Activated T-cell treated with anti-CD3 and anti-CD28 coated beads, Interleukin-2, amount 50 U/mL, for 4 hours (primary cell): ENCODE results near the gene EGFR. TPM values are rescaled to one million over a fixed set of nuclear protein-coding genes. Genes with fewer than 3 reads are reported as not detected.

ENCODE experiments used
- ATAC-seq, 2 donors: fragments of 200-7000 bp; cut with Tn5 transposase; one replicate each; pipeline ENCODE4 v1.10.0; 2021
- DNase-seq: peaks from one replicate; pipeline ENCODE4 v3.0.0-alpha.2; 2020
- H3K27me3 Mint-ChIP-seq: one replicate; pipeline ENCODE4 v1.8.0; 2021; ENCODE audit warnings: low read depth, mixed read lengths
- H3K36me3 Mint-ChIP-seq: one replicate; pipeline ENCODE4 v1.8.0; 2022; ENCODE audit warnings: mixed read lengths; ENCODE audit not compliant: insufficient read depth
- H3K4me1 Mint-ChIP-seq: one replicate; pipeline ENCODE4 v1.8.0; 2021; ENCODE audit warnings: low read depth, mixed read lengths
- H3K4me3 Mint-ChIP-seq: one replicate; pipeline ENCODE4 v1.8.0; 2021; ENCODE audit warnings: mild to moderate bottlenecking, moderate library complexity, mixed read lengths
- H3K9me3 Mint-ChIP-seq: one replicate; pipeline ENCODE4 v1.8.0; 2021; ENCODE audit warnings: mixed read lengths
- total RNA-seq, 3 donors: library from RNA; stranded (reverse); gene quantifications; one replicate each; pipeline ENCODE4 v1.2.1, GENCODE V29; 2021

Gene EGFR
- total RNA-seq, 3 donors from 2014 or later: 0.11 to 0.30 (median 0.26) TPM

- Mint-ChIP-seq H3K4me3 (no peak overlapping the region), H3K27me3 (peaks cover 3% of the 10 kb centered on the region), H3K4me1 (peaks cover 11% of the 10 kb centered on the region), H3K36me3 (no peaks in the 10 kb centered on the region), H3K9me3 (no peaks in the 10 kb centered on the region)
- DNase-seq (no peak), ATAC-seq (no peak)
These were observed 64.4 kb downstream of the EGFR start for GRCh38 chr7:55083206-55083605.

GRCh38 chr7:55084307-55084706 lies 65.5 kb downstream of the EGFR start:
- Mint-ChIP-seq H3K4me1 (peaks cover 11% of the 10 kb centered on the region), H3K4me3 (no peak overlapping the region), H3K27me3 (peaks cover 3% of the 10 kb centered on the region), H3K36me3 (no peaks in the 10 kb centered on the region), H3K9me3 (no peaks in the 10 kb centered on the region)
- ATAC-seq (no peak), DNase-seq (no peak)

- no peaks in the 10 kb centered on the region for H3K36me3 Mint-ChIP-seq
- ATAC-seq: peak in 1 of 2 donors; percentile 18
- H3K27me3 Mint-ChIP-seq: peaks cover 3% of the 10 kb centered on the region
- no peaks in the 10 kb centered on the region for H3K9me3 Mint-ChIP-seq
- H3K4me1 Mint-ChIP-seq: peaks cover 11% of the 10 kb centered on the region
- H3K4me3 Mint-ChIP-seq: no peak overlapping the region
- DNase-seq: no peak
These were observed 66.9 kb downstream of the EGFR start for GRCh38 chr7:55085511-55086412.

- H3K4me3 Mint-ChIP-seq: no peak overlapping the region
- peaks cover 3% of the 10 kb centered on the region for H3K27me3 Mint-ChIP-seq
- DNase-seq (no peak), ATAC-seq (peak; percentile 60 to 66)
- H3K36me3 Mint-ChIP-seq: no peaks in the 10 kb centered on the region
- H3K4me1 Mint-ChIP-seq: peaks cover 11% of the 10 kb centered on the region
- no peaks in the 10 kb centered on the region for H3K9me3 Mint-ChIP-seq
These were observed 67.8 kb downstream of the EGFR start for GRCh38 chr7:55086413-55087201.

GRCh38 chr7:55087521-55087961 lies 68.7 kb downstream of the EGFR start:
- H3K27me3 Mint-ChIP-seq: peaks cover 3% of the 10 kb centered on the region
- no peaks in the 10 kb centered on the region for H3K36me3 Mint-ChIP-seq
- DNase-seq (no peak), ATAC-seq (no peak)
- peaks cover 11% of the 10 kb centered on the region for H3K4me1 Mint-ChIP-seq
- H3K9me3 Mint-ChIP-seq: no peaks in the 10 kb centered on the region
- no peak overlapping the region for H3K4me3 Mint-ChIP-seq

GRCh38 chr7:55088107-55088506 lies 69.3 kb downstream of the EGFR start:
- Mint-ChIP-seq H3K27me3 (peaks cover 3% of the 10 kb centered on the region), H3K9me3 (no peaks in the 10 kb centered on the region), H3K4me1 (peaks cover 11% of the 10 kb centered on the region), H3K4me3 (no peak overlapping the region), H3K36me3 (no peaks in the 10 kb centered on the region)
- no peak for DNase-seq
- ATAC-seq: no peak

- peaks cover 5% of the 10 kb centered on the region for H3K27me3 Mint-ChIP-seq
These were observed 69.8 kb downstream of the EGFR start for GRCh38 chr7:55088620-55089019.

GRCh38 chr7:55092186-55092974 lies 73.6 kb downstream of the EGFR start:
- Mint-ChIP-seq H3K36me3 (no peaks in the 10 kb centered on the region), H3K4me3 (no peak overlapping the region), H3K9me3 (no peaks in the 10 kb centered on the region), H3K27me3 (peaks cover 8% of the 10 kb centered on the region), H3K4me1 (peaks cover under 1% of the 10 kb centered on the region)
- no peak for ATAC-seq
- no peak for DNase-seq

More at GRCh38 chr7:55088620-55089019, 69.8 kb downstream of the EGFR start:
- Mint-ChIP-seq H3K4me3 (no peak overlapping the region), H3K9me3 (no peaks in the 10 kb centered on the region), H3K36me3 (no peaks in the 10 kb centered on the region), H3K4me1 (peaks cover 11% of the 10 kb centered on the region)
- no peak for DNase-seq
- no peak for ATAC-seq

- DNase-seq: no peak
- Mint-ChIP-seq H3K9me3 (no peaks in the 10 kb centered on the region), H3K27me3 (peaks cover 8% of the 10 kb centered on the region), H3K36me3 (no peaks in the 10 kb centered on the region), H3K4me1 (no peaks in the 10 kb centered on the region), H3K4me3 (no peak overlapping the region)
- ATAC-seq: no peak
These were observed 74.2 kb downstream of the EGFR start for GRCh38 chr7:55092975-55093373.

- Mint-ChIP-seq H3K36me3 (no peaks in the 10 kb centered on the region), H3K4me3 (no peak overlapping the region), H3K27me3 (peaks cover 8% of the 10 kb centered on the region), H3K4me1 (no peaks in the 10 kb centered on the region), H3K9me3 (no peaks in the 10 kb centered on the region)
- no peak for DNase-seq
- no peak for ATAC-seq
These were observed 74.9 kb downstream of the EGFR start for GRCh38 chr7:55093674-55094073.

GRCh38 chr7:55094092-55094690 lies 75.4 kb downstream of the EGFR start:
- no peak for ATAC-seq
- H3K9me3 Mint-ChIP-seq: no peaks in the 10 kb centered on the region
- no peaks in the 10 kb centered on the region for H3K4me1 Mint-ChIP-seq
- peaks cover 8% of the 10 kb centered on the region for H3K27me3 Mint-ChIP-seq
- no peak overlapping the region for H3K4me3 Mint-ChIP-seq
- DNase-seq: no peak
- H3K36me3 Mint-ChIP-seq: no peaks in the 10 kb centered on the region

- DNase-seq: no peak
- Mint-ChIP-seq H3K9me3 (no peaks in the 10 kb centered on the region), H3K4me3 (no peak overlapping the region), H3K27me3 (peaks cover 8% of the 10 kb centered on the region), H3K4me1 (no peaks in the 10 kb centered on the region), H3K36me3 (no peaks in the 10 kb centered on the region)
- ATAC-seq: no peak
These were observed 76.9 kb downstream of the EGFR start for GRCh38 chr7:55095672-55096071.

GRCh38 chr7:55096323-55096722 lies 77.5 kb downstream of the EGFR start:
- no peaks in the 10 kb centered on the region for H3K36me3 Mint-ChIP-seq
- no peaks in the 10 kb centered on the region for H3K4me1 Mint-ChIP-seq
- no peak for ATAC-seq
- H3K4me3 Mint-ChIP-seq: no peak overlapping the region
- H3K27me3 Mint-ChIP-seq: peaks cover 8% of the 10 kb centered on the region
- no peak for DNase-seq
- no peaks in the 10 kb centered on the region for H3K9me3 Mint-ChIP-seq

- Mint-ChIP-seq H3K27me3 (peaks cover 10% of the 10 kb centered on the region), H3K4me1 (no peaks in the 10 kb centered on the region), H3K36me3 (no peaks in the 10 kb centered on the region), H3K4me3 (no peak overlapping the region), H3K9me3 (no peaks in the 10 kb centered on the region)
- DNase-seq (no peak), ATAC-seq (no peak)
These were observed 78.3 kb downstream of the EGFR start for GRCh38 chr7:55097100-55097499.
